HEK293 (cell line): ENCODE data around the gene ABTB2.

Experiments used
- CTCF ChIA-PET: fragments of 350-600 bp; formaldehyde crosslinking; extraction: SDS; loops from one replicate; lab custom pipeline; 2021; ENCODE audit warnings: antibody characterized with exemption; lab: Yijun Ruan, JAX
- POLR2A ChIA-PET: fragments of 300-600 bp; formaldehyde crosslinking; extraction: SDS; loops from one replicate; lab custom pipeline; 2020; ENCODE audit warnings: antibody characterized with exemption, inconsistent platforms; lab: Yijun Ruan, JAX
- H3K27ac ChIP-seq: fragments of 200-500 bp; sonication (Bioruptor generic); 2 replicates; pipeline ENCODE4 v1.5.1; 2014; ENCODE audit warnings: low read depth, low read length, control low read depth, inconsistent platforms; ENCODE audit errors: extremely low read depth
- H3K36me3 ChIP-seq, 2 experiments: fragments of 200-500 bp in 1 of 2; sonication (Bioruptor generic) in 1 of 2; 1 replicate in 1 of 2; 2 replicates in 1 of 2; pipeline ENCODE4 v1.5.1; 2014 to 2017; ENCODE audit warnings: inconsistent platforms in 2 of 2, low read length in 2 of 2; ENCODE audit not compliant: control insufficient read depth in 2 of 2, insufficient read depth in 1 of 2
- H3K4me1 ChIP-seq: fragments of 200-500 bp; sonication (Bioruptor generic); 2 replicates; pipeline ENCODE4 v1.5.1; 2014; ENCODE audit warnings: mild to moderate bottlenecking, low read length, inconsistent platforms; ENCODE audit not compliant: control insufficient read depth, insufficient read depth
- H3K4me3 ChIP-seq: 2 replicates; pipeline ENCODE4 v1.5.1; 2011; ENCODE audit warnings: low read depth, mild to moderate bottlenecking, control low read depth, low read length, moderate library complexity
- H3K9me3 ChIP-seq: fragments of 200-500 bp; sonication (Bioruptor generic); 2 replicates; pipeline ENCODE4 v1.5.1; 2014; ENCODE audit warnings: low read depth, low read length, inconsistent platforms; ENCODE audit not compliant: control insufficient read depth, insufficient read depth
- ATF2 ChIP-seq: fragments of 450-650 bp; formaldehyde crosslinking; IDR thresholded peaks from 2 replicates; pipeline ENCODE4 v1.5.1; 2016; ENCODE audit warnings: missing biosample characterization, missing genetic modification characterization, low read depth
- KLF7 ChIP-seq: fragments of 450-650 bp; formaldehyde crosslinking; IDR thresholded peaks from 2 replicates; pipeline ENCODE4 v1.5.1; 2016; ENCODE audit warnings: missing biosample characterization, missing genetic modification characterization, borderline replicate concordance
- KLF8 ChIP-seq: fragments of 450-650 bp; formaldehyde crosslinking; IDR thresholded peaks from 2 replicates; pipeline ENCODE4 v1.5.1; 2016; ENCODE audit warnings: missing biosample characterization, missing genetic modification characterization
- PRDM1 ChIP-seq: fragments of 450-650 bp; formaldehyde crosslinking; IDR thresholded peaks from 2 replicates; pipeline ENCODE4; 2016; ENCODE audit warnings: missing biosample characterization, missing genetic modification characterization
- PRDM6 ChIP-seq: fragments of 450-650 bp; formaldehyde crosslinking; IDR thresholded peaks from 2 replicates; pipeline ENCODE4 v1.5.1; 2017; ENCODE audit warnings: missing biosample characterization, missing genetic modification characterization
- REST ChIP-seq: fragments of 450-650 bp; formaldehyde crosslinking; IDR thresholded peaks from 2 replicates; pipeline ENCODE4 v1.5.1; 2016; ENCODE audit warnings: missing biosample characterization, missing genetic modification characterization
- SP3 ChIP-seq: fragments of 450-650 bp; formaldehyde crosslinking; IDR thresholded peaks from 2 replicates; pipeline ENCODE4 v1.5.1; 2016; ENCODE audit warnings: missing biosample characterization, missing genetic modification characterization
- SP7 ChIP-seq: fragments of 450-650 bp; formaldehyde crosslinking; IDR thresholded peaks from 2 replicates; pipeline ENCODE4 v1.5.1; 2016; ENCODE audit warnings: missing biosample characterization, missing genetic modification characterization
- ZFP69B ChIP-seq: fragments of 450-650 bp; formaldehyde crosslinking; IDR thresholded peaks from 2 replicates; pipeline ENCODE4 v1.5.1; 2016; ENCODE audit warnings: missing biosample characterization, missing genetic modification characterization
- ZNF26 ChIP-seq: fragments of 450-650 bp; formaldehyde crosslinking; IDR thresholded peaks from 2 replicates; pipeline ENCODE4 v1.5.1; 2016; ENCODE audit warnings: missing biosample characterization, missing genetic modification characterization
- ZNF366 ChIP-seq: fragments of 450-650 bp; formaldehyde crosslinking; conservative IDR thresholded peaks from 2 replicates; pipeline ENCODE4 v1.5.1; 2016; ENCODE audit warnings: missing biosample characterization, missing genetic modification characterization
- ZNF501 ChIP-seq: fragments of 450-650 bp; formaldehyde crosslinking; IDR thresholded peaks from 2 replicates; pipeline ENCODE4 v1.5.1; 2016; ENCODE audit warnings: missing biosample characterization, missing genetic modification characterization
- ZNF626 ChIP-seq: fragments of 450-650 bp; sonication (Bioruptor Pico); formaldehyde crosslinking; IDR thresholded peaks from 2 replicates; pipeline ENCODE4 v1.5.1; 2018; ENCODE audit warnings: missing biosample characterization, missing genetic modification characterization, inconsistent platforms
- ZNF629 ChIP-seq: fragments of 450-650 bp; formaldehyde crosslinking; IDR thresholded peaks from 2 replicates; pipeline ENCODE4 v1.5.1; 2017; ENCODE audit warnings: missing biosample characterization, missing genetic modification characterization
- ZSCAN18 ChIP-seq: fragments of 450-650 bp; formaldehyde crosslinking; IDR thresholded peaks from 2 replicates; pipeline ENCODE4 v1.5.1; 2016; ENCODE audit warnings: missing biosample characterization, missing genetic modification characterization

Gene ABTB2

GRCh38 chr11:34318111-34319037 is 39.4 kb downstream of the ABTB2 start:
- POLR2A ChIA-PET: no interaction called here
- no peaks in the 10 kb centered on the region for H3K9me3 ChIP-seq
- TF ChIP-seq ZNF626 (tag by site-specific recombination): no peak
- no peak for TF ChIP-seq REST (tag by site-specific recombination)
- TF ChIP-seq ZNF366 (tag by site-specific recombination): 0 out of 2 replicates have a peak, but pooled peaks have one; percentile 27
- no peak for TF ChIP-seq PRDM1
- TF ChIP-seq ZFP69B (tag by site-specific recombination): no peak
- peak; percentile 60 for TF ChIP-seq PRDM6 (tag by site-specific recombination)
- no peak for TF ChIP-seq ZSCAN18 (tag by site-specific recombination)
- peak; percentile 93 for TF ChIP-seq ATF2 (tag by site-specific recombination)
- peak; percentile 31; the same call in 1 of the 2 replicates for TF ChIP-seq SP7
- no peak for TF ChIP-seq ZNF26 (tag by site-specific recombination)
- TF ChIP-seq KLF7 (tag by site-specific recombination): no peak
- no peak for TF ChIP-seq ZNF501 (tag by site-specific recombination)
- peak; percentile 69 for TF ChIP-seq ZNF629 (tag by site-specific recombination)
- TF ChIP-seq SP3 (tag by site-specific recombination): no peak
- no peak for TF ChIP-seq KLF8 (tag by site-specific recombination)
- H3K4me3 ChIP-seq: no peak overlapping the region
- CTCF ChIA-PET: interaction anchor here (0.7 to 1.6 kb wide), 5 partner anchors 14 to 989 kb away, joined by 3 to 11 read pairs (median 3); no protein-coding TSS in a partner anchor
- no peaks in the 10 kb centered on the region for H3K36me3 ChIP-seq
- H3K27ac ChIP-seq: no peak overlapping the region
- H3K4me1 ChIP-seq: peaks cover 2% of the 10 kb centered on the region; the same call in 1 of the 2 replicates
